Spleen (tissue), 11 donors: ENCODE results near the gene PNN. TPM values are rescaled to one million over a fixed set of nuclear protein-coding genes. Genes with fewer than 3 reads are reported as not detected.
A peak's percentile ranks its signal among the peaks of the same experiment; 100 is the strongest.

Experiments
- DNase-seq: peaks from one replicate; pipeline ENCODE4 v3.0.0-alpha.2; 2020
- H3K27ac ChIP-seq, 8 donors: fragments of 200-600 bp; sonication (generic) in 7 of 8; 1 replicate in 4 of 8; 2 replicates in 4 of 8; pipeline versions ENCODE4 v1.5.0 to v1.8.0; 2016 to 2021; ENCODE audit warnings: inconsistent platforms in 4 of 8, mild to moderate bottlenecking in 4 of 8, moderate library complexity in 1 of 8
- H3K27me3 ChIP-seq, 7 donors: fragments of 200-600 bp; sonication (generic) in 6 of 7; replicated peaks in 1 of 7; 1 replicate in 4 of 7; 2 replicates in 3 of 7; pipeline versions ENCODE4 v1.5.0 to v1.8.0; 2016 to 2021; ENCODE audit warnings: inconsistent platforms in 3 of 7, mild to moderate bottlenecking in 1 of 7
- H3K36me3 ChIP-seq, 6 donors: fragments of 200-600 bp; sonication (generic) in 5 of 6; 1 replicate in 4 of 6; 2 replicates in 2 of 6; pipeline versions ENCODE4 v1.5.0 to v1.8.0; 2016 to 2021; ENCODE audit warnings: inconsistent platforms in 2 of 6
- H3K4me1 ChIP-seq, 6 donors: fragments of 200-600 bp; sonication (generic) in 5 of 6; 1 replicate in 3 of 6; 2 replicates in 3 of 6; pipeline versions ENCODE4 v1.5.0 to v1.8.0; 2016 to 2021; ENCODE audit warnings: inconsistent platforms in 3 of 6
- H3K4me3 ChIP-seq, 8 donors: fragments of 200-600 bp; sonication (generic) in 7 of 8; 1 replicate in 4 of 8; 2 replicates in 4 of 8; pipeline versions ENCODE4 v1.5.0 to v1.8.0; 2016 to 2021; ENCODE audit warnings: inconsistent platforms in 4 of 8, mild to moderate bottlenecking in 4 of 8, moderate library complexity in 2 of 8
- H3K9me3 ChIP-seq, 8 donors: fragments of 200-600 bp; sonication (generic) in 7 of 8; 1 replicate in 4 of 8; 2 replicates in 4 of 8; pipeline versions ENCODE4 v1.5.0 to v1.8.0; 2016 to 2021; ENCODE audit warnings: inconsistent platforms in 4 of 8
- CTCF ChIP-seq, 11 experiments: fragments of 200-600 bp in 7 of 11; fragments of 450-650 bp in 4 of 11; sonication (generic) in 4 of 11; IDR thresholded peaks in 8 of 11; conservative IDR thresholded peaks in 3 of 11; 1 replicate in 7 of 11; 2 replicates in 4 of 11; pipeline versions ENCODE4 v1.4.0 to v1.8.0; 2016 to 2021; ENCODE audit warnings: antibody characterized with exemption in 11 of 11, inconsistent platforms in 4 of 11, mild to moderate bottlenecking in 1 of 11
- POLR2A ChIP-seq, 3 donors: fragments of 450-650 bp; IDR thresholded peaks; one replicate each; pipeline ENCODE4 v1.5.1; 2017; ENCODE audit warnings: antibody characterized with exemption in 3 of 3, mild to moderate bottlenecking in 1 of 3
- POLR2AphosphoS5 ChIP-seq, 3 donors: sonication (generic); formaldehyde crosslinking; IDR thresholded peaks; one replicate each; pipeline ENCODE4 v1.5.1; 2017; ENCODE audit warnings: antibody characterized with exemption in 3 of 3
- WGBS, 5 donors: extraction: QIAGEN DNeasy Blood & Tissue Kit in 3 of 5; methylation state at CpG; one replicate each; pipeline versions ENCODE4 v1.1.5 to v1.1.7; 2013 to 2018; 5-methylcytosine and 5-hydroxymethylcytosine counted together
- intact Hi-C: fragments of 100-400 bp; cut with DNase I; formaldehyde crosslinking; loops from one replicate; pipeline ENCODE4 v1.15.0; 2023; ENCODE audit warnings: low total_unique reads
- polyA plus RNA-seq, 3 donors: library from polyadenylated mRNA; stranded (reverse); fragments of 200-250 nt; gene quantifications; one replicate each; pipeline ENCODE4 v1.2.1, GENCODE V29; 2013
- total RNA-seq, 7 donors: library from RNA; depleted of rRNA in 3 of 7; stranded (reverse); fragments of >200 nt in 3 of 7; fragmentation: NEBNext Ultra II Directional in 4 of 7; extraction: Animal tissue kit (Norgen Biotek cat#: 25700) in 4 of 7; gene quantifications; one replicate each; pipeline versions ENCODE4 v1.1.0 to v1.2.1, GENCODE V29; 2016 to 2021
- donor health status: healthy with polysubstance abuse.
- donor health status: DM: no; HTN: no; CAD: no; lungs with moderate emphysema.
- donor health status: DM: no; HTN: no; CAD: no.
- donor health status: Bipolar disorder and iron deficiency.
- donor health status: healthy.
- donor health status: DM: no; HTN: no; CAD: no.
- donor health status: DM: yes; HTN: yes; CAD: no.

Gene PNN
- total and polyA plus RNA-seq, 10 donors = 38.1 to 79.7 (median 60.7) TPM

GRCh38 chr14:39228509-39229221 lies 53.6 kb downstream of the PNN start:
- no peaks in the 10 kb centered on the region for H3K27me3 ChIP-seq
- WGBS, 5 donors = 62 to 74% (median 66%) methylated on average over 11 of the region's 11 CpGs
- peak overlapping the region in 6 of 8 donors; percentile 15 to 73 (median 58) for H3K27ac ChIP-seq
- TF ChIP-seq POLR2A (IDR thresholded peaks at IDR 0.05) (no peak), POLR2AphosphoS5 (IDR thresholded peaks at IDR 0.05) (no peak), CTCF (IDR thresholded peaks at IDR 0.05 in 8 of 11, conservative IDR thresholded peaks at IDR 0.05 in 3 of 11) (no peak)
- no peak for DNase-seq
- H3K9me3 ChIP-seq = no peaks in the 10 kb centered on the region
- intact Hi-C loops = no loop called here
- H3K4me1 ChIP-seq = peaks cover 0 to 47% (median 17%) of the 10 kb centered on the region in 6 donors
- no peak overlapping the region for H3K4me3 ChIP-seq
- H3K36me3 ChIP-seq = no peaks in the 10 kb centered on the region

GRCh38 chr14:39229222-39229543 lies 54.1 kb downstream of the PNN start:
- WGBS, 5 donors = 50 to 81% (median 78%) methylated on average over 1 of the region's 1 CpG
- peak overlapping the region in 5 of 8 donors; percentile 44 to 73 (median 63) for H3K27ac ChIP-seq
- H3K9me3 ChIP-seq = no peaks in the 10 kb centered on the region
- no peak for DNase-seq
- no peaks in the 10 kb centered on the region for H3K27me3 ChIP-seq
- no peaks in the 10 kb centered on the region for H3K36me3 ChIP-seq
- intact Hi-C loops = no loop called here
- TF ChIP-seq CTCF (IDR thresholded peaks at IDR 0.05 in 8 of 11, conservative IDR thresholded peaks at IDR 0.05 in 3 of 11) (no peak), POLR2AphosphoS5 (IDR thresholded peaks at IDR 0.05) (peak in 1 of 3 donors; percentile 44), POLR2A (IDR thresholded peaks at IDR 0.05) (no peak)
- H3K4me1 ChIP-seq = peaks cover 0 to 52% (median 20%) of the 10 kb centered on the region in 6 donors
- no peak overlapping the region for H3K4me3 ChIP-seq

- Histone ChIP-seq H3K4me1 (peaks cover 0 to 57% (median 22%) of the 10 kb centered on the region in 6 donors), H3K36me3 (no peaks in the 10 kb centered on the region), H3K27ac (peak overlapping the region in 5 of 8 donors; percentile 16 to 73 (median 63)), H3K4me3 (no peak overlapping the region), H3K27me3 (no peaks in the 10 kb centered on the region), H3K9me3 (no peaks in the 10 kb centered on the region)
- no peak for TF ChIP-seq POLR2A (IDR thresholded peaks at IDR 0.05)
- no peak for TF ChIP-seq CTCF (IDR thresholded peaks at IDR 0.05 in 8 of 11, conservative IDR thresholded peaks at IDR 0.05 in 3 of 11)
- TF ChIP-seq POLR2AphosphoS5 (IDR thresholded peaks at IDR 0.05) = no peak
- DNase-seq = no peak
- intact Hi-C loops = no loop called here
- 79 to 89% (median 86%) methylated on average over 3 of the region's 3 CpGs for WGBS, 5 donors
Measured at GRCh38 chr14:39229601-39230110, 54.6 kb downstream of the PNN start.

- Histone ChIP-seq H3K27ac (peak overlapping the region in 2 of 8 donors; percentile 63 to 73), H3K9me3 (no peaks in the 10 kb centered on the region), H3K4me1 (peaks cover 0 to 58% (median 22%) of the 10 kb centered on the region in 6 donors), H3K27me3 (no peaks in the 10 kb centered on the region), H3K36me3 (no peaks in the 10 kb centered on the region), H3K4me3 (no peak overlapping the region)
- no peak for TF ChIP-seq CTCF (IDR thresholded peaks at IDR 0.05 in 8 of 11, conservative IDR thresholded peaks at IDR 0.05 in 3 of 11)
- no peak for TF ChIP-seq POLR2A (IDR thresholded peaks at IDR 0.05)
- TF ChIP-seq POLR2AphosphoS5 (IDR thresholded peaks at IDR 0.05) = no peak
- intact Hi-C loops = no loop called here
- 73 to 88% (median 79%) methylated on average over 5 of the region's 5 CpGs for WGBS, 5 donors
- DNase-seq = no peak
Measured at GRCh38 chr14:39230416-39231035, 55.5 kb downstream of the PNN start.
